Measurements from ENCODE around the gene CARD18. TPM values are rescaled to one million over a fixed set of nuclear protein-coding genes. Genes with fewer than 3 reads are reported as not detected.

The CARD18 gene, protein sequence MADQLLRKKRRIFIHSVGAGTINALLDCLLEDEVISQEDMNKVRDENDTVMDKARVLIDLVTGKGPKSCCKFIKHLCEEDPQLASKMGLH
- total RNA-seq (2022) (not detected in 2 replicates), Bru-seq, nascent RNA (percentile 3 among the genes with signal in this experiment), BruChase-seq, experiment 1, labeled RNA remaining after a 6-hour chase (percentile 11 among the genes with signal in this experiment), BruChase-seq, experiment 2, labeled RNA remaining after a 2-hour chase (percentile 4 among the genes with signal in this experiment)
- long read RNA-seq, partial matches to known transcripts, result 0 of 1 reads
- long read RNA-seq, other reads (novel, unspliced or antisense), result 0 of 1 reads

DNA sequence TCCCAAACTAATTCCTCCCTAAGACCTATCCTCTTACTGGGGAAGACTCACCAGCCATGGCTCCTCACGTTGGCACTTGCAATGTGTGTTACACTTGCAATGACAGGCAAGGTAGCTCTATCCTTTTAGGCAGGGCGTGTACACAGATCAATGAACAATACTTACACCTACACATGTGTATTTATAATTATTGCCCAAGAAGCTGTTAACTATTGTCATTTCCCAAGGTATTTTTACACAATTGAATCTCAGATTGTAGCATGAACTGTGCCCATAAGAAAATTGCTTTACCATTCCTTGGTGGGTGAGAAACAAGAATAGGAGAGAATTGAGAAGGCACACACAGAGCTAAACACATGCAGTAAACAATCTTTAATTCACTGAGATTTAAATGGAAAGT, at the start of gene CARD18:
Gene CARD18 (minus strand): TSS at position 101 of the 400 bp plus-strand sequence. CDS start 43 bp downstream, at position 58.
- Mint-ChIP-seq H3K27ac (ENCODE audit: low read depth, unreplicated experiment) (no peak within 1 kb of the TSS), H3K4me3 (ENCODE audit: unreplicated experiment) (no peak within 1 kb of the TSS), H3K9me3 (ENCODE audit: unreplicated experiment) (no peaks in the 10 kb centered on the region), H3K4me1 (ENCODE audit: insufficient read depth, unreplicated experiment) (peaks cover 17% of the 10 kb centered on the region), H3K27me3 (ENCODE audit: insufficient read depth, unreplicated experiment) (no peaks in the 10 kb centered on the region), H3K36me3 (ENCODE audit: insufficient read depth, unreplicated experiment) (no peaks in the 10 kb centered on the region)
- intact Hi-C loops (cut with micrococcal nuclease), result loop anchor here (10.0 kb wide), 1 partner anchor 95 kb away; the partner anchor contains the start of gene CARD16
- DNase-seq (ENCODE audit: unreplicated experiment), result no peak
- ChIA-PET CTCF (no interaction called here), POLR2A (no interaction called here)
- TF ChIP-seq, protein P1, sequence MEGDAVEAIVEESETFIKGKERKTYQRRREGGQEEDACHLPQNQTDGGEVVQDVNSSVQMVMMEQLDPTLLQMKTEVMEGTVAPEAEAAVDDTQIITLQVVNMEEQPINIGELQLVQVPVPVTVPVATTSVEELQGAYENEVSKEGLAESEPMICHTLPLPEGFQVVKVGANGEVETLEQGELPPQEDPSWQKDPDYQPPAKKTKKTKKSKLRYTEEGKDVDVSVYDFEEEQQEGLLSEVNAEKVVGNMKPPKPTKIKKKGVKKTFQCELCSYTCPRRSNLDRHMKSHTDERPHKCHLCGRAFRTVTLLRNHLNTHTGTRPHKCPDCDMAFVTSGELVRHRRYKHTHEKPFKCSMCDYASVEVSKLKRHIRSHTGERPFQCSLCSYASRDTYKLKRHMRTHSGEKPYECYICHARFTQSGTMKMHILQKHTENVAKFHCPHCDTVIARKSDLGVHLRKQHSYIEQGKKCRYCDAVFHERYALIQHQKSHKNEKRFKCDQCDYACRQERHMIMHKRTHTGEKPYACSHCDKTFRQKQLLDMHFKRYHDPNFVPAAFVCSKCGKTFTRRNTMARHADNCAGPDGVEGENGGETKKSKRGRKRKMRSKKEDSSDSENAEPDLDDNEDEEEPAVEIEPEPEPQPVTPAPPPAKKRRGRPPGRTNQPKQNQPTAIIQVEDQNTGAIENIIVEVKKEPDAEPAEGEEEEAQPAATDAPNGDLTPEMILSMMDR (IDR thresholded peaks at IDR 0.05; ENCODE audit: unreplicated experiment), result no peak
- BruUV-seq (replicated peaks), result no TSS peak

DNA sequence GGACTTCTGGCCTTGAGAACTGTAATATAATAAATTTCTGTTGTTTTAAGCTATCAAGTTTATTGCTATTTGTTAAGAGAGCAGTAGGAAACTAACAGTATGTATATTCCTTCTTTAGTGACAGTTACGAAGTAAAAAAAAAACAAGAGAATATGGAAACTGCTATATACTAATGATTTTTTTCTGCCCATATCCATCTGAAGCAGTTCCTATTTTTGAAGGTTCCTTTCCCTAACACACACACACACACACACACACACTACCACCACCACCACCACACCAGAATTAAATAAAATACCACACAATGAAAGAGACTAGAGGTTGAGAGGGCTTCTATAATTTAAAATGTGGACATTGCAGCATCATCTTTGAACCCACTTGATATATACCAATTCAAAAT, 44.4 kb upstream of the CARD18 start:
- Mint-ChIP-seq H3K27ac (ENCODE audit: low read depth, unreplicated experiment) (no peak overlapping the region), H3K36me3 (ENCODE audit: insufficient read depth, unreplicated experiment) (no peaks in the 10 kb centered on the region), H3K9me3 (ENCODE audit: unreplicated experiment) (no peaks in the 10 kb centered on the region), H3K27me3 (ENCODE audit: insufficient read depth, unreplicated experiment) (no peaks in the 10 kb centered on the region), H3K4me1 (ENCODE audit: insufficient read depth, unreplicated experiment) (peaks cover 8% of the 10 kb centered on the region), H3K4me3 (ENCODE audit: unreplicated experiment) (no peak overlapping the region)
- TF ChIP-seq, protein P1 (IDR thresholded peaks at IDR 0.05; ENCODE audit: unreplicated experiment), result no peak
- no TSS peak for BruUV-seq (replicated peaks)
- ChIA-PET POLR2A (no interaction called here), CTCF (no interaction called here)
- intact Hi-C loops (cut with micrococcal nuclease), result no loop called here
- DNase-seq (ENCODE audit: unreplicated experiment), result no peak

DNA sequence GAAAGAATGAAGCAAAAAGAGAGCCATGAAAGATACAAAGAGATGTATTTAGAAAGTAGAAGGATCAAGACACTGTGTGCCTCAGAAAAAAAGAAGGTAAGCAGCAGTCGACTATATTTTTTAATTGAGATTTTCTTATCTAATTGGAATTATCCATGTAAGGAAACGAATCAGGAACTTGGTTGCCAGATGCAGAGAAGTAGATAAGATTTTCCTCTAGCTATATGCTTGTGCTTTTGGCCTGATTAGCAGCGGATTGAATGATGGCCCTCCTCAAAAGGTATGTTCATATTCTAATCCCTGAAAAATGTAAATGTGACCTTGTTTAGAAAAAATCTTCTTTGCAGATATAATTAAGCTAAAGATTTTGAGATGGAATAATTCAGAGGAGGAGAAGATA, 43.9 kb upstream of the CARD18 start:
- Mint-ChIP-seq H3K27me3 (ENCODE audit: insufficient read depth, unreplicated experiment) (no peaks in the 10 kb centered on the region), H3K27ac (ENCODE audit: low read depth, unreplicated experiment) (no peak overlapping the region), H3K4me1 (ENCODE audit: insufficient read depth, unreplicated experiment) (peaks cover 7% of the 10 kb centered on the region), H3K36me3 (ENCODE audit: insufficient read depth, unreplicated experiment) (no peaks in the 10 kb centered on the region), H3K9me3 (ENCODE audit: unreplicated experiment) (no peaks in the 10 kb centered on the region), H3K4me3 (ENCODE audit: unreplicated experiment) (no peak overlapping the region)
- TF ChIP-seq, protein P1 (IDR thresholded peaks at IDR 0.05; ENCODE audit: unreplicated experiment), result no peak
- intact Hi-C loops (cut with micrococcal nuclease), result no loop called here
- no peak for DNase-seq (ENCODE audit: unreplicated experiment)
- ChIA-PET CTCF (interaction anchor here (0.6 kb wide), 1 partner anchor 544 kb away, joined by 3 read pairs; no protein-coding TSS in a partner anchor), POLR2A (interaction anchor here (0.6 to 1.0 kb wide), 2 partner anchors 16 to 318 kb away, joined by 3 to 4 read pairs; no protein-coding TSS in a partner anchor)
- BruUV-seq (replicated peaks), result no TSS peak

DNA sequence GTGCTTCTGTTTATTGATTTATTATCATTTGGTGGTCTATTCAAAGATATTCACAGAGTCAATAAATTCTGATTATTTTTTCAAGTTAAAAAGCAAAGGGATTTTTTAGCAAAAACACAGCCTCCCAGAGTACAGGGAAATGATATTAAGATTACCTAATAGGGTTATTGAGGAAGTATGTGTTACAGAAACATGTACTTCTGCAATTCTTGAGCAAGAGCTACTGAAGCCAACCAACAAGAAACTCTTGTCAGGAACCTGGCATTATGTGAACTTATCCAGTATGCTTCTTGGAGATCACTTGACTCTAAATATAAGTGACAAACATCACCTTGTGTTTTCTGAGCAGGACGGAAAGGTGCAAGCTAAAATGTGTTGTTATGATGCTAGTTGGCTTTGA, 42.0 kb upstream of the CARD18 start:
- ChIA-PET POLR2A (interaction anchor here (0.6 to 1.2 kb wide), 4 partner anchors 13 to 67 kb away, joined by 3 to 5 read pairs (median 4); no protein-coding TSS in a partner anchor), CTCF (interaction anchor here (0.6 to 0.9 kb wide), 2 partner anchors 33 to 235 kb away, joined by 3 read pairs; no protein-coding TSS in a partner anchor)
- H3K27ac Mint-ChIP-seq (ENCODE audit: low read depth, unreplicated experiment), result peak overlapping the region; percentile 7
- peak; percentile 47 for DNase-seq (ENCODE audit: unreplicated experiment)
- H3K27me3 Mint-ChIP-seq (ENCODE audit: insufficient read depth, unreplicated experiment), result no peaks in the 10 kb centered on the region
- BruUV-seq (replicated peaks), result no TSS peak
- TF ChIP-seq, protein P1 (IDR thresholded peaks at IDR 0.05; ENCODE audit: unreplicated experiment), result no peak
- peaks cover 15% of the 10 kb centered on the region for H3K4me1 Mint-ChIP-seq (ENCODE audit: insufficient read depth, unreplicated experiment)
- no peaks in the 10 kb centered on the region for H3K36me3 Mint-ChIP-seq (ENCODE audit: insufficient read depth, unreplicated experiment)
- H3K9me3 Mint-ChIP-seq (ENCODE audit: unreplicated experiment), result no peaks in the 10 kb centered on the region
- intact Hi-C loops (cut with micrococcal nuclease), result no loop called here
- H3K4me3 Mint-ChIP-seq (ENCODE audit: unreplicated experiment), result no peak overlapping the region

Data from MCF 10A (cell line).